Endothelial cell of umbilical vein (primary cell): ENCODE data around the gene STK32A. TPM values are rescaled to one million over a fixed set of nuclear protein-coding genes. Genes with fewer than 3 reads are reported as not detected.
A peak's percentile ranks its signal among the peaks of the same experiment; 100 is the strongest.

Source experiments
- BruUV-seq: library from RNA; stranded (reverse); fragments of 400-500 nt; replicated peaks from 2 replicates; lab custom pipeline; 2021; lab: Mats Ljungman, UMichigan
- CTCF ChIA-PET: fragments of 300-600, 350-600 bp; sonication (Branson Sonifier 250); formaldehyde crosslinking; loops from one replicate; lab custom pipeline; 2021; ENCODE audit warnings: antibody characterized with exemption, inconsistent platforms; lab: Charles Lee
- POLR2A ChIA-PET: fragments of 300-600, 350-600 bp; sonication (Branson Sonifier 250); formaldehyde crosslinking; loops from one replicate; lab custom pipeline; 2021; ENCODE audit warnings: antibody characterized with exemption, inconsistent platforms; lab: Charles Lee
- DNase-seq: peaks from one replicate; pipeline ENCODE4 v3.0.0-alpha.2; 2011; ENCODE audit warnings: low read depth, low spot score
- FAIRE-seq: peaks from 2 replicates; lab custom pipeline; 2011; peaks lifted over from hg19 to GRCh38; lab: Jason Lieb, UNC
- H2AFZ ChIP-seq: 2 replicates; pipeline ENCODE4 v1.6.0; 2012; ENCODE audit warnings: low read depth, low read length, control low read depth, inconsistent platforms
- H3K27ac ChIP-seq: 2 replicates; pipeline ENCODE4 v1.5.1; 2011; ENCODE audit warnings: low read depth, mild to moderate bottlenecking, control low read depth, low read length, moderate library complexity; ENCODE audit not compliant: insufficient read depth
- H3K27me3 ChIP-seq, 2 experiments: 2 replicates each; pipeline versions ENCODE4 v1.6.0 to v1.6.1; 2011; ENCODE audit warnings: low read length in 2 of 2, mixed read lengths in 1 of 2; ENCODE audit not compliant: control insufficient read depth in 2 of 2, insufficient read depth in 2 of 2
- H3K36me3 ChIP-seq, 2 experiments: 2 replicates in 1 of 2; 3 replicates in 1 of 2; pipeline ENCODE4 v1.5.1; 2011; ENCODE audit warnings: low read length in 2 of 2, mild to moderate bottlenecking in 1 of 2, moderate library complexity in 1 of 2; ENCODE audit not compliant: control insufficient read depth in 2 of 2, insufficient read depth in 2 of 2; ENCODE audit errors: extremely low read depth in 1 of 2
- H3K4me1 ChIP-seq: 3 replicates; pipeline ENCODE4 v1.5.1; 2011; ENCODE audit warnings: mild to moderate bottlenecking, low read length; ENCODE audit not compliant: control insufficient read depth, insufficient read depth; ENCODE audit errors: extremely low read depth
- H3K4me2 ChIP-seq: 2 replicates; pipeline ENCODE4 v1.6.1; 2011; ENCODE audit warnings: low read length, control low read depth, mixed read lengths; ENCODE audit not compliant: insufficient read depth
- H3K4me3 ChIP-seq, 3 experiments: fragments of 200-600 bp in 1 of 3; sonication (generic), shearing (Covaris generic) in 1 of 3; replicated peaks in 1 of 3; 2 replicates each; pipeline ENCODE4 v1.5.1; 2011 to 2016; ENCODE audit warnings: control low read depth in 3 of 3, low read length in 3 of 3, mild to moderate bottlenecking in 2 of 3, inconsistent platforms in 1 of 3, low read depth in 1 of 3, moderate library complexity in 1 of 3; ENCODE audit not compliant: insufficient read depth in 1 of 3
- H3K79me2 ChIP-seq: 2 replicates; pipeline ENCODE4 v1.6.0; 2012; ENCODE audit warnings: low read length, inconsistent platforms; ENCODE audit not compliant: control insufficient read depth, insufficient read depth
- H3K9ac ChIP-seq: replicated peaks from 2 replicates; pipeline ENCODE3; 2011; ENCODE audit warnings: low read length, control low read depth; ENCODE audit not compliant: insufficient read depth; ENCODE audit errors: extremely low read depth
- H3K9me1 ChIP-seq: replicated peaks from 3 replicates; pipeline ENCODE4 v1.6.0; 2011; ENCODE audit warnings: mild to moderate bottlenecking, low read length; ENCODE audit not compliant: control insufficient read depth, insufficient read depth; ENCODE audit errors: extremely low read depth
- H3K9me3 ChIP-seq: replicated peaks from 2 replicates; pipeline ENCODE4 v1.5.1; 2012; ENCODE audit warnings: low read length, inconsistent platforms; ENCODE audit not compliant: control insufficient read depth, insufficient read depth
- H4K20me1 ChIP-seq: replicated peaks from 2 replicates; pipeline ENCODE3; 2011; ENCODE audit warnings: mild to moderate bottlenecking, low read length; ENCODE audit not compliant: control insufficient read depth, insufficient read depth; ENCODE audit errors: extremely low read depth
- CTCF ChIP-seq, 2 donors: IDR thresholded peaks; 1 replicate in 1 of 2; 2 replicates in 1 of 2; pipeline ENCODE4 v1.5.1; 2011; ENCODE audit warnings: low read length in 2 of 2, mild to moderate bottlenecking in 2 of 2, moderate library complexity in 2 of 2, control low read depth in 1 of 2, inconsistent platforms in 1 of 2, low read depth in 1 of 2; ENCODE audit not compliant: insufficient read depth in 1 of 2; ENCODE audit errors: extremely low read depth in 1 of 2
- EZH2 ChIP-seq: IDR thresholded peaks from 2 replicates; pipeline ENCODE4 v1.6.1; 2012; ENCODE audit warnings: borderline replicate concordance, low read depth, mild to moderate bottlenecking, moderate library complexity, low read length, inconsistent platforms; ENCODE audit not compliant: severe bottlenecking
- FOS ChIP-seq: IDR thresholded peaks from 2 replicates; pipeline ENCODE4 v1.6.1; 2011; ENCODE audit warnings: mild to moderate bottlenecking, low read length, moderate library complexity, borderline replicate concordance; ENCODE audit not compliant: insufficient read depth
- GATA2 ChIP-seq: IDR thresholded peaks from 2 replicates; pipeline ENCODE4 v1.7.0; 2011; ENCODE audit warnings: low read depth, mild to moderate bottlenecking, moderate library complexity, mixed read lengths, low read length; ENCODE audit not compliant: insufficient read length, insufficient read depth
- JUN ChIP-seq: IDR thresholded peaks from 2 replicates; pipeline ENCODE4 v1.6.1; 2011; ENCODE audit warnings: borderline replicate concordance, low read depth; ENCODE audit not compliant: insufficient read length, insufficient read depth
- MYC ChIP-seq: IDR thresholded peaks from one replicate; pipeline ENCODE4 v1.6.1; 2011; ENCODE audit warnings: mild to moderate bottlenecking, low read depth, low read length
- POLR2A ChIP-seq: IDR thresholded peaks from 2 replicates; pipeline ENCODE4 v1.6.1; 2012; ENCODE audit warnings: low read depth, mild to moderate bottlenecking, control low read depth, low read length
- POLR2AphosphoS5 ChIP-seq: IDR thresholded peaks from 2 replicates; pipeline ENCODE4 v1.6.1; 2012; ENCODE audit warnings: low read depth, mild to moderate bottlenecking, control low read depth, low read length, moderate library complexity; ENCODE audit not compliant: insufficient read depth
- dilution Hi-C: fragments of 300-500 bp; cut with MboI; formaldehyde crosslinking; loops from one replicate; pipeline ENCODE4 v1.15.0; 2019; ENCODE audit warnings: low sequenced_read_pairs; ENCODE audit not compliant: extremely low pct_ligation_motif_present
- intact Hi-C: fragments of 100-400 bp; cut with micrococcal nuclease; formaldehyde crosslinking; loops from one replicate; pipeline ENCODE4 v1.10.0; 2022
- polyA plus RNA-seq, 4 experiments: library from polyadenylated mRNA; depleted of rRNA in 3 of 4; stranded (reverse) in 3 of 4; unstranded in 1 of 4; fragments of >200 nt; gene quantifications; 2 replicates each; pipeline versions ENCODE4 v1.2.1 to v1.2.3, GENCODE V29; 2011 to 2012; ENCODE audit warnings: missing spikeins in 1 of 4
- total RNA-seq: library from RNA; stranded (reverse); gene quantifications from 2 replicates; pipeline ENCODE4 v1.2.3, GENCODE V29; 2021
- TF ChIP-seq, protein P1 (sequence below): IDR thresholded peaks from 2 replicates; pipeline ENCODE4 v1.6.1; 2011; ENCODE audit not compliant: insufficient read depth, insufficient read length

Gene STK32A
- total and polyA plus RNA-seq, 2 donors (not counting 3 experiments of a cell fraction or from before 2014, with no cell fraction given): not detected

DNA sequence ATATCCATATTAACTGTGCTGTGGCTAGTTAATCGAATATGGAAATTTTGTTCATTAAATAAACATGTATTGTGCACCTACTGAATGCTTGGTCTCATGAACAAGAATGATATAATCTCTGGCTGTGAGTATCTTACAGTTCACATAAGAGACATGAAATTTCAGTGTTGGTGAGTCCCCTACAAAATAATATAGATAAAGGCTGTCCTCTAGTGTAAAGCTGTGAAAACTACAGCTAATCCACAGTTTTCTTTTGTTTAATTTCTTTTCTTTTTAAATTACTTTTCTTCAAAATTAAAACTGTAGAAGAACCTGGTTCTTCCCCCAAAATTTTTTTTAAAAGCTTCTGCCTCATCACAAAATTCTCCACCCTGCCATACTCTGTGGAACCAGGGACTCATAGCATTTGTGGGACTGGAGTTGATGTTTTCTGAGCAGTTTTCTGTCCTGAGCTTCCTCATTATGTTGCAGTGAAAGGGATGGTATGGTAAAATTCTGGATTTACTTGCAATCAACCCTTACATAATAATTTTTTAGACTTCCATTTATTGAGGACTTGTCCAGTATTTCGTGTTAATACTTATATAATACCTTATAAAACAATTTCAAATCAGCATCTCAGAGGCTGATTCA, 135.0 kb downstream of the STK32A start:
- FAIRE-seq (peak; percentile 52), DNase-seq (peak; percentile 47)
- H3K9me1 ChIP-seq: no peaks in the 10 kb centered on the region
- H3K4me2 ChIP-seq: peak overlapping the region; percentile 5
- BruUV-seq: no TSS peak
- no peaks in the 10 kb centered on the region for H3K36me3 ChIP-seq
- CTCF ChIA-PET: interaction anchor here (0.6 to 8.8 kb wide), 69 partner anchors 9 to 838 kb away, joined by 3 to 234 read pairs (median 4); partner anchors contain the start of gene STK32A
- TF ChIP-seq CTCF (IDR thresholded peaks at IDR 0.05; ENCODE audit: extremely low read depth in 1 of 2, insufficient read depth in 1 of 2, low read depth in 1 of 2, low read length in 2 of 2): peak; percentile 41 to 42
- TF ChIP-seq POLR2A: no peak
- H3K79me2 ChIP-seq: no peaks in the 10 kb centered on the region
- H3K9ac ChIP-seq: no peak overlapping the region
- intact Hi-C loops: loop anchor here (1.0 to 10.0 kb wide), 8 partner anchors 59 to 828 kb away; no protein-coding TSS in a partner anchor
- no peak overlapping the region for H3K27ac ChIP-seq
- peaks cover 8% of the 10 kb centered on the region for H3K4me1 ChIP-seq
- peaks cover 2 to 11% of the 10 kb centered on the region in 2 experiments for H3K27me3 ChIP-seq
- dilution Hi-C loops: no loop called here
- H2AFZ ChIP-seq: no peak overlapping the region
- H3K9me3 ChIP-seq: no peaks in the 10 kb centered on the region
- POLR2A ChIA-PET: interaction anchor here (1.1 kb wide), 1 partner anchor 22 kb away, joined by 3 read pairs; no protein-coding TSS in a partner anchor
- no peaks in the 10 kb centered on the region for H4K20me1 ChIP-seq
- H3K4me3 ChIP-seq: no peak overlapping the region

- Histone ChIP-seq H3K4me3 (no peak overlapping the region), H3K36me3 (no peaks in the 10 kb centered on the region), H3K27ac (no peak overlapping the region), H3K9me1 (no peaks in the 10 kb centered on the region), H3K9ac (no peak overlapping the region), H4K20me1 (no peaks in the 10 kb centered on the region), H3K27me3 (peaks cover 1 to 3% of the 10 kb centered on the region in 2 experiments), H3K9me3 (no peaks in the 10 kb centered on the region), H3K4me1 (peaks cover 8% of the 10 kb centered on the region), H3K79me2 (no peaks in the 10 kb centered on the region), H3K4me2 (no peak overlapping the region), H2AFZ (no peak overlapping the region)
- intact Hi-C loops: no loop called here
- BruUV-seq: no TSS peak
- dilution Hi-C loops: no loop called here
- FAIRE-seq (no peak), DNase-seq (no peak)
- CTCF ChIA-PET: interaction anchor here (1.7 to 8.8 kb wide), 6 partner anchors 11 to 272 kb away, joined by 7 to 144 read pairs (median 33); no protein-coding TSS in a partner anchor
- TF ChIP-seq, protein P1, sequence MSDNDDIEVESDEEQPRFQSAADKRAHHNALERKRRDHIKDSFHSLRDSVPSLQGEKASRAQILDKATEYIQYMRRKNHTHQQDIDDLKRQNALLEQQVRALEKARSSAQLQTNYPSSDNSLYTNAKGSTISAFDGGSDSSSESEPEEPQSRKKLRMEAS: no peak
- TF ChIP-seq MYC (no peak), POLR2AphosphoS5 (no peak), JUN (no peak), FOS (no peak), CTCF (IDR thresholded peaks at IDR 0.05; ENCODE audit: extremely low read depth in 1 of 2, insufficient read depth in 1 of 2, low read depth in 1 of 2, low read length in 2 of 2) (no peak), EZH2 (no peak), GATA2 (no peak), POLR2A (no peak)
- POLR2A ChIA-PET: no interaction called here
These were observed 136.5 kb downstream of the STK32A start for GRCh38 chr5:147371290-147371689.
